HepG2 (cell line): ENCODE measurements around the gene EIF1. TPM values are rescaled to one million over a fixed set of nuclear protein-coding genes. Genes with fewer than 3 reads are reported as not detected.

Experiments
- ARID3A ChIP-seq: IDR thresholded peaks from 2 replicates; pipeline ENCODE4 v1.6.1; 2012; ENCODE audit warnings: low read depth, low read length, improper control_type of control experiment
- BATF2 ChIP-seq: sonication (generic); formaldehyde crosslinking; IDR thresholded peaks from 2 replicates; pipeline ENCODE4 v1.8.0; 2022; ENCODE audit warnings: mild to moderate bottlenecking, missing genetic modification reagents, moderate library complexity
- CENPX ChIP-seq: sonication (generic); formaldehyde crosslinking; IDR thresholded peaks from 2 replicates; pipeline ENCODE4 v1.9.0; 2021; ENCODE audit warnings: mild to moderate bottlenecking, missing genetic modification reagents, moderate library complexity
- ETV5 ChIP-seq: IDR thresholded peaks from 2 replicates; pipeline ENCODE4 v1.6.1; 2018; ENCODE audit warnings: missing biosample characterization, missing genetic modification reagents, inconsistent platforms, borderline replicate concordance
- HDAC2 ChIP-seq: sonication (generic); formaldehyde crosslinking; IDR thresholded peaks from 2 replicates; pipeline ENCODE4 v1.4.0; 2020; ENCODE audit warnings: missing genetic modification reagents
- HDAC6 ChIP-seq: fragments of 200-600 bp; sonication (generic); IDR thresholded peaks from 2 replicates; pipeline ENCODE4 v1.7.0; 2017; ENCODE audit warnings: mild to moderate bottlenecking, antibody characterized with exemption, low read length, low read depth
- HES4 ChIP-seq: sonication (generic); formaldehyde crosslinking; IDR thresholded peaks from 2 replicates; pipeline ENCODE4 v1.9.0; 2021; ENCODE audit warnings: mild to moderate bottlenecking, missing genetic modification reagents, borderline replicate concordance
- IKZF1 ChIP-seq: fragments of 450-650 bp; IDR thresholded peaks from 2 replicates; pipeline ENCODE4 v1.7.1; 2016
- PRDM10 ChIP-seq: sonication (generic); formaldehyde crosslinking; IDR thresholded peaks from 2 replicates; pipeline ENCODE4 v1.4.0; 2020; ENCODE audit warnings: low read depth, missing genetic modification reagents
- RNF2 ChIP-seq: fragments of 450-650 bp; conservative IDR thresholded peaks from 2 replicates; pipeline ENCODE4 v1.6.1; 2016; ENCODE audit warnings: low read depth
- TEAD2 ChIP-seq: sonication (generic); formaldehyde crosslinking; IDR thresholded peaks from 2 replicates; pipeline ENCODE4 v1.9.0; 2021; ENCODE audit warnings: missing genetic modification reagents
- ZBTB39 ChIP-seq: sonication (generic); formaldehyde crosslinking; IDR thresholded peaks from 2 replicates; pipeline ENCODE4 v1.5.0; 2020; ENCODE audit warnings: missing genetic modification reagents
- ZNF136 ChIP-seq: sonication (generic); formaldehyde crosslinking; IDR thresholded peaks from 2 replicates; pipeline ENCODE4 v1.8.1; 2022; ENCODE audit warnings: low read depth, mild to moderate bottlenecking, moderate library complexity, missing genetic modification reagents
- ZNF296 ChIP-seq: sonication (generic); formaldehyde crosslinking; conservative IDR thresholded peaks from 2 replicates; pipeline ENCODE4 v1.5.0; 2020; ENCODE audit warnings: mild to moderate bottlenecking, missing genetic modification reagents
- ZNF382 ChIP-seq: sonication (generic); formaldehyde crosslinking; IDR thresholded peaks from 2 replicates; pipeline ENCODE4 v1.5.0; 2020; ENCODE audit warnings: missing genetic modification reagents, mild to moderate bottlenecking, borderline replicate concordance
- ZNF383 ChIP-seq: sonication (generic); formaldehyde crosslinking; IDR thresholded peaks from 2 replicates; pipeline ENCODE4 v1.4.0; 2020; ENCODE audit warnings: missing genetic modification reagents, mild to moderate bottlenecking, borderline replicate concordance
- ZNF431 ChIP-seq: sonication (generic); formaldehyde crosslinking; IDR thresholded peaks from 2 replicates; pipeline ENCODE4 v1.9.0; 2022; ENCODE audit warnings: missing genetic modification reagents, low read depth, mild to moderate bottlenecking, borderline replicate concordance
- polyA plus RNA-seq, 8 experiments: library from polyadenylated mRNA; depleted of rRNA in 3 of 8; stranded (reverse) in 7 of 8; unstranded in 1 of 8; fragments of >200 nt; fragmentation: Illumina TruSeq in 4 of 8; extraction: Trizol in 4 of 8; gene quantifications; 2 replicates each; pipeline versions ENCODE4 v1.2.1 to v1.2.3, GENCODE V29; 2011 to 2016; ENCODE audit warnings: low read depth in 4 of 8, missing spikeins in 1 of 8, mixed read lengths in 1 of 8; ENCODE audit not compliant: insufficient read depth in 1 of 8
- total RNA-seq, 5 experiments: library from RNA; depleted of rRNA; stranded (reverse); fragments of >200 nt; fragmentation: Illumina TruSeq; extraction: Trizol; gene quantifications; 2 replicates each; pipeline ENCODE4 v1.2.3, GENCODE V29; 2016; ENCODE audit warnings: low read depth in 1 of 5
- TF ChIP-seq, protein P1 (sequence below): sonication (generic); formaldehyde crosslinking; IDR thresholded peaks from 2 replicates; pipeline ENCODE4 v1.9.0; 2021; ENCODE audit warnings: missing genetic modification reagents, mild to moderate bottlenecking, borderline replicate concordance
- TF ChIP-seq, protein P2 (sequence below): sonication (generic); formaldehyde crosslinking; IDR thresholded peaks from 2 replicates; pipeline ENCODE4 v1.5.0; 2020; ENCODE audit warnings: missing genetic modification reagents

Gene EIF1
- total and polyA plus RNA-seq, 2 of the 13 experiments (the other 11 are each of a cell fraction or from before 2014, with no cell fraction given): 147 to 517 TPM

- TF ChIP-seq HDAC6: no peak
- TF ChIP-seq, protein P1, sequence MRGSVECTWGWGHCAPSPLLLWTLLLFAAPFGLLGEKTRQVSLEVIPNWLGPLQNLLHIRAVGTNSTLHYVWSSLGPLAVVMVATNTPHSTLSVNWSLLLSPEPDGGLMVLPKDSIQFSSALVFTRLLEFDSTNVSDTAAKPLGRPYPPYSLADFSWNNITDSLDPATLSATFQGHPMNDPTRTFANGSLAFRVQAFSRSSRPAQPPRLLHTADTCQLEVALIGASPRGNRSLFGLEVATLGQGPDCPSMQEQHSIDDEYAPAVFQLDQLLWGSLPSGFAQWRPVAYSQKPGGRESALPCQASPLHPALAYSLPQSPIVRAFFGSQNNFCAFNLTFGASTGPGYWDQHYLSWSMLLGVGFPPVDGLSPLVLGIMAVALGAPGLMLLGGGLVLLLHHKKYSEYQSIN: no peak
- peak; percentile 65; the same call in 1 of the 2 replicates for TF ChIP-seq HDAC2 (CRISPR knock-in tag)
- no peak for TF ChIP-seq ARID3A
- no peak for TF ChIP-seq ZNF136 (CRISPR knock-in tag)
- TF ChIP-seq ETV5 (CRISPR knock-in tag): peak; percentile 14; the same call in 1 of the 2 replicates
- no peak for TF ChIP-seq BATF2
- TF ChIP-seq ZNF383 (CRISPR knock-in tag): no peak
- TF ChIP-seq PRDM10 (CRISPR knock-in tag): peak; percentile 57; the same call in 1 of the 2 replicates
- TF ChIP-seq HES4 (CRISPR knock-in tag): no peak
- TF ChIP-seq ZNF382 (CRISPR knock-in tag): no peak
- no peak for TF ChIP-seq IKZF1
- TF ChIP-seq, protein P2, sequence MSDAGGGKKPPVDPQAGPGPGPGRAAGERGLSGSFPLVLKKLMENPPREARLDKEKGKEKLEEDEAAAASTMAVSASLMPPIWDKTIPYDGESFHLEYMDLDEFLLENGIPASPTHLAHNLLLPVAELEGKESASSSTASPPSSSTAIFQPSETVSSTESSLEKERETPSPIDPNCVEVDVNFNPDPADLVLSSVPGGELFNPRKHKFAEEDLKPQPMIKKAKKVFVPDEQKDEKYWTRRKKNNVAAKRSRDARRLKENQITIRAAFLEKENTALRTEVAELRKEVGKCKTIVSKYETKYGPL: no peak
- TF ChIP-seq ZNF296: no peak
- no peak for TF ChIP-seq CENPX (CRISPR knock-in tag)
- peak; percentile 52; the same call in 1 of the 2 replicates for TF ChIP-seq RNF2
- no peak for TF ChIP-seq ZNF431 (CRISPR knock-in tag)
- TF ChIP-seq TEAD2: no peak
- TF ChIP-seq ZBTB39: no peak
Measured at GRCh38 chr17:41665566-41666236, 23.0 kb upstream of the EIF1 start (continued).
